Measurements from ENCODE around the gene RGS1. TPM values are rescaled to one million over a fixed set of nuclear protein-coding genes. Genes with fewer than 3 reads are reported as not detected.

RGS1 gene
- total and polyA plus RNA-seq, 2 of the 8 experiments (the other 6 are each of a cell fraction or from before 2014, with no cell fraction given), result not detected

GRCh38 chr1:192552760-192553191 is 22.8 kb upstream of the RGS1 start:
- Histone ChIP-seq H2BK12ac (ENCODE audit: low read depth, low read length) (no peak overlapping the region), H2AK5ac (ENCODE audit: low read depth, low read length) (no peak overlapping the region), H3K4me1 (replicated peaks in 1 of 4; ENCODE audit: control insufficient read depth in 3 of 4, insufficient read depth in 4 of 4, low read length in 3 of 4) (no peaks in the 10 kb centered on the region), H4K8ac (ENCODE audit: extremely low read depth, insufficient read depth, low read length) (no peak overlapping the region), H3K79me2 (ENCODE audit: control insufficient read depth in 1 of 2, insufficient read depth in 2 of 2, low read length in 2 of 2) (no peaks in the 10 kb centered on the region), H3K23ac (ENCODE audit: insufficient read length) (no peak overlapping the region), H3K27ac (ENCODE audit: low read depth, low read length) (no peak overlapping the region), H2BK20ac (ENCODE audit: low read length) (no peak overlapping the region), H4K20me1 (replicated peaks in 1 of 2; ENCODE audit: control insufficient read depth in 1 of 2, insufficient read depth in 2 of 2, low read length in 2 of 2) (no peaks in the 10 kb centered on the region), H2BK5ac (ENCODE audit: low read depth, low read length) (no peak overlapping the region), H3K9ac (replicated peaks in 1 of 4; ENCODE audit: extremely low read depth in 1 of 4, low read depth in 3 of 4, low read length in 3 of 4) (no peak overlapping the region), H3K4me2 (ENCODE audit: insufficient read depth in 1 of 2, low read depth in 2 of 2, low read length in 2 of 2) (no peak overlapping the region), H2AFZ (ENCODE audit: low read length) (no peak overlapping the region), H3K23me2 (ENCODE audit: low read depth, low read length) (no peaks in the 10 kb centered on the region), H3K79me1 (ENCODE audit: low read depth, low read length) (no peaks in the 10 kb centered on the region), H4K5ac (ENCODE audit: insufficient read length, low read depth, low read length) (no peak overlapping the region), H2BK120ac (replicated peaks; ENCODE audit: low read depth, low read length) (no peak overlapping the region), H4K91ac (replicated peaks; ENCODE audit: insufficient read length, low read length) (no peak overlapping the region), H3K4me3 (ENCODE audit: extremely low read depth in 1 of 4, insufficient read depth in 2 of 4, low read depth in 3 of 4, low read length in 4 of 4) (no peak overlapping the region), H3K27me3 (replicated peaks in 1 of 4; ENCODE audit: control insufficient read depth in 3 of 4, extremely low read depth in 1 of 4, insufficient read depth in 3 of 4, low read length in 3 of 4) (no peaks in the 10 kb centered on the region), H3K14ac (ENCODE audit: insufficient read length) (no peak overlapping the region), H2BK15ac (ENCODE audit: low read length) (no peak overlapping the region), H3K56ac (replicated peaks; ENCODE audit: insufficient read length, low read depth, low read length) (no peak overlapping the region), H3K18ac (ENCODE audit: extremely low read depth, low read length) (no peak overlapping the region), H3K36me3 (ENCODE audit: control insufficient read depth in 2 of 4, insufficient read depth in 4 of 4, low read length in 3 of 4) (no peaks in the 10 kb centered on the region), H3K4ac (replicated peaks; ENCODE audit: insufficient read length, low read depth, low read length) (no peak overlapping the region), H3K9me3 (ENCODE audit: insufficient read depth in 2 of 2, low read depth in 1 of 2, low read length in 1 of 2) (no peaks in the 10 kb centered on the region)
- no peak for TF ChIP-seq SAP30 (IDR thresholded peaks at IDR 0.05; ENCODE audit: insufficient read depth, insufficient replicate concordance, low read length)
- TF ChIP-seq JUN (IDR thresholded peaks at IDR 0.05; ENCODE audit: low read depth, low read length), result no peak
- TF ChIP-seq ZNF274 (IDR thresholded peaks at IDR 0.05; ENCODE audit: borderline replicate concordance, extremely low read depth, low read length), result no peak
- no peak for TF ChIP-seq HDAC2 (IDR thresholded peaks at IDR 0.05; ENCODE audit: borderline replicate concordance in 1 of 2, low read depth in 2 of 2, low read length in 2 of 2)
- no peak for TF ChIP-seq RBBP5 (IDR thresholded peaks at IDR 0.05; ENCODE audit: borderline replicate concordance, low read depth, low read length)
- TF ChIP-seq HDAC6 (IDR thresholded peaks at IDR 0.05; ENCODE audit: low read depth, low read length), result no peak
- no peak for TF ChIP-seq SP2 (IDR thresholded peaks at IDR 0.05; ENCODE audit: low read length)
- TF ChIP-seq EZH2 (IDR thresholded peaks at IDR 0.05; ENCODE audit: low read depth, low read length, severe bottlenecking), result no peak
- TF ChIP-seq EP300 (IDR thresholded peaks at IDR 0.05; ENCODE audit: borderline replicate concordance in 1 of 2, low read depth in 2 of 2, low read length in 2 of 2), result no peak
- POLR2A ChIA-PET (ENCODE audit: partially characterized antibody), result no interaction called here
- FAIRE-seq (no peak), DNase-seq (ENCODE audit: low read depth in 1 of 2, low spot score in 2 of 2) (no peak)
- CTCF ChIA-PET (ENCODE audit: partially characterized antibody), result interaction anchor here (0.9 to 1.6 kb wide), 2 partner anchors 63 to 78 kb away, joined by 3 to 4 read pairs; no protein-coding TSS in a partner anchor
- WGBS, 2 experiments (ENCODE audit: extremely low coverage in 1 of 2, insufficient coverage in 1 of 2, insufficient read length in 1 of 2, insufficient replicate concordance in 2 of 2, low coverage in 1 of 2, low lambda C conversion rate in 2 of 2, missing lambda C conversion rate in 1 of 2), result 97% methylated on average over 6 of the region's 6 CpGs; no CpG with 5 or more reads in 1 of the 2 experiments
